Progenitor cell of endocrine pancreas (in vitro differentiated cells): ENCODE results near the gene NHERF1. TPM values are rescaled to one million over a fixed set of nuclear protein-coding genes. Genes with fewer than 3 reads are reported as not detected.

ENCODE experiments used
- DNase-seq: peaks from one replicate; pipeline ENCODE4 v3.0.0; 2021; ENCODE audit warnings: low spot score; ENCODE audit not compliant: unreplicated experiment
- H3K27ac Mint-ChIP-seq: 2 replicates; pipeline ENCODE4 v1.8.0; 2021; ENCODE audit warnings: mild to moderate bottlenecking, moderate library complexity, mixed read lengths
- H3K27me3 Mint-ChIP-seq: 2 replicates; pipeline ENCODE4 v1.8.0; 2021; ENCODE audit warnings: mixed read lengths
- H3K36me3 Mint-ChIP-seq: 2 replicates; pipeline ENCODE4 v1.8.0; 2022; ENCODE audit warnings: mixed read lengths; ENCODE audit not compliant: insufficient read depth
- H3K4me1 Mint-ChIP-seq: 2 replicates; pipeline ENCODE4 v1.8.0; 2021; ENCODE audit warnings: low read depth, mixed read lengths
- H3K4me3 Mint-ChIP-seq: 2 replicates; pipeline ENCODE4 v1.8.0; 2021; ENCODE audit warnings: low read depth, mild to moderate bottlenecking, moderate library complexity, mixed read lengths
- H3K9me3 Mint-ChIP-seq: 2 replicates; pipeline ENCODE4 v1.8.0; 2021; ENCODE audit warnings: low read depth, mixed read lengths
- total RNA-seq: library from RNA; stranded (reverse); gene quantifications from 2 replicates; pipeline ENCODE4 v1.2.1, GENCODE V29; 2021
- TF ChIP-seq, protein P1 (sequence below): fragments of 200-600 bp; sonication (generic); IDR thresholded peaks from one replicate; pipeline ENCODE4 v1.5.0; 2021; ENCODE audit warnings: antibody characterized with exemption, mild to moderate bottlenecking; ENCODE audit not compliant: unreplicated experiment

NHERF1 gene
- total RNA-seq, 1 donor from 2014 or later = 143 TPM

DNA sequence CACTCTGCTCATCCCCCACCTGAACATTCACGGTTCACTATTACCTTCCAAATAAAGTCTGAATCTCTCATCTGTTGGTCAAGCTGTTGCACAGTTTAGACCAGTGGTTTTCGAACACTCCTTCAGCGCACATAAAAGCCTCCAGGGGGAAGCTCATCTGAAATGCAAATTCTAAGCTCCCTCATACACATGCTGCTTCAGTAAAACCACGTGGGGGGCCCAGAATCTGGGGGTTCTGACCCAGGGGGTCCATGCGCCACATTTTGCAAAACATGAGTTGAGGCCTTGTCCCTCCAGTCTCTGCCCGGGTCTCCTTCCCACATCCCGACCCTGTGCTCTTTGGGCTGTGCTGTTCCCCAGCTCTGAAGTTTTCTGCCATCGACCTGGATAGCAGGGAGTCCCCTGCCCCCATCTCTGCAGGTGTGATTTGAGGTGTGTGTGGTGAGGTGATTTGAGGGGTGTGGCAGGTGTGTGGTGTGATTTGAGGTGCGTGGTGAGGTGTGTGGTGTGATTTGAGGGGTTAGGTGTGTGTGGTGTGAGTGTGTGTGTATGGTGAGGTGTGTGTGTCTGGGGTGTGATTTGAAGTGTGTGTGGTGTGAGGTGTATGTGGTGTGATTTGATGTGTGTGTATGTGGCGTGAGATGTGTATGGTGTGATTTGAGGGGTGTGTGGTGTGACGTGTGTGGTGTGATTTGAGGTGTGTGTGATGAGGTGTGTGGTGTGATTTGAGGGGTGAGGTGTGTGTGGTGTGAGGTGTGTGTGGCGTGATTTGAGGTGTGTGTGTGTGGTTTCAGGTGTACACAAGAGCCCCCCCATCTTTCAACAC lies 16.2 kb upstream of the NHERF1 start:
- H3K36me3 Mint-ChIP-seq = no peaks in the 10 kb centered on the region
- H3K4me3 Mint-ChIP-seq = no peak overlapping the region
- DNase-seq = no peak
- no peaks in the 10 kb centered on the region for H3K9me3 Mint-ChIP-seq
- TF ChIP-seq, protein P1, sequence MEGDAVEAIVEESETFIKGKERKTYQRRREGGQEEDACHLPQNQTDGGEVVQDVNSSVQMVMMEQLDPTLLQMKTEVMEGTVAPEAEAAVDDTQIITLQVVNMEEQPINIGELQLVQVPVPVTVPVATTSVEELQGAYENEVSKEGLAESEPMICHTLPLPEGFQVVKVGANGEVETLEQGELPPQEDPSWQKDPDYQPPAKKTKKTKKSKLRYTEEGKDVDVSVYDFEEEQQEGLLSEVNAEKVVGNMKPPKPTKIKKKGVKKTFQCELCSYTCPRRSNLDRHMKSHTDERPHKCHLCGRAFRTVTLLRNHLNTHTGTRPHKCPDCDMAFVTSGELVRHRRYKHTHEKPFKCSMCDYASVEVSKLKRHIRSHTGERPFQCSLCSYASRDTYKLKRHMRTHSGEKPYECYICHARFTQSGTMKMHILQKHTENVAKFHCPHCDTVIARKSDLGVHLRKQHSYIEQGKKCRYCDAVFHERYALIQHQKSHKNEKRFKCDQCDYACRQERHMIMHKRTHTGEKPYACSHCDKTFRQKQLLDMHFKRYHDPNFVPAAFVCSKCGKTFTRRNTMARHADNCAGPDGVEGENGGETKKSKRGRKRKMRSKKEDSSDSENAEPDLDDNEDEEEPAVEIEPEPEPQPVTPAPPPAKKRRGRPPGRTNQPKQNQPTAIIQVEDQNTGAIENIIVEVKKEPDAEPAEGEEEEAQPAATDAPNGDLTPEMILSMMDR = no peak
- H3K27ac Mint-ChIP-seq = no peak overlapping the region
- peaks cover 7% of the 10 kb centered on the region for H3K27me3 Mint-ChIP-seq
- peaks cover 5% of the 10 kb centered on the region for H3K4me1 Mint-ChIP-seq

DNA sequence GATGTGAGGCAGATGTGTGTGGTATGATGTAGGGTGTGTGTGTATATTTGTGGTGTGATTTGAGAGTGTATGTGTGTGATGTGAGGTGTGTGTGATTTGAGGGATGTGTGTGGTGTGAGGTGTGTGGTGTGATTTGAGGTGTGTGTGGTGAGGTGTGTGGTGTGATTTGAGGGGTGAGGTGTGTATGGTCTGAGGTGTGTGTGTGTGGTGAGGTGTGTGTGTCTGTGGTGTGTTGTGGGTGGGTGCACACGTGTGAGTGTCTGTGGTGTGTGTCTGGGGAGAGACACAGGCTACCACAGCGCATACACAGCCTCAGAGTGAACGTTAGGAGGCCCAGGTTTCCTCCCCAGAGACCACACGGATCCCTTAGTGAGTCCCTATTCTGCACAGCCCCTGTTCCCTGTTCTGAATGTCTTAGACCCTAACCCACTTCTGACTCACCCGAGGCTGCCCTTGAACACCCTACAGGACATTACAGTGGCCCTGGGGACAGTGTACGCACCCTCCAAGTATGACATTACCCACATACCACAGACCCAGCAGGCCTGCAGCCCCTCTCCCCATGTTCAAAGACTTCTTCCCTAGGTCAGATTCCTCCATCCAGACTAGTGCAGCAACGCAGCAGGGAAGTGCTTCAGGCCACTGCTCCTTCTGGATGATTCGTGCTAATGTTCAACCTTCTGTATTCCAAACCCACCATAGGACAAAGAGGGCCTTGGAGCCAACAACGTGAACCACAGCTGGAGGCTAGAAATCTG lies 14.9 kb upstream of the NHERF1 start:
- no peaks in the 10 kb centered on the region for H3K9me3 Mint-ChIP-seq
- H3K27me3 Mint-ChIP-seq = peaks cover 7% of the 10 kb centered on the region
- H3K36me3 Mint-ChIP-seq = no peaks in the 10 kb centered on the region
- DNase-seq = no peak
- no peak overlapping the region for H3K27ac Mint-ChIP-seq
- H3K4me1 Mint-ChIP-seq = peaks cover 14% of the 10 kb centered on the region
- no peak overlapping the region for H3K4me3 Mint-ChIP-seq
- TF ChIP-seq, protein P1 = no peak

DNA sequence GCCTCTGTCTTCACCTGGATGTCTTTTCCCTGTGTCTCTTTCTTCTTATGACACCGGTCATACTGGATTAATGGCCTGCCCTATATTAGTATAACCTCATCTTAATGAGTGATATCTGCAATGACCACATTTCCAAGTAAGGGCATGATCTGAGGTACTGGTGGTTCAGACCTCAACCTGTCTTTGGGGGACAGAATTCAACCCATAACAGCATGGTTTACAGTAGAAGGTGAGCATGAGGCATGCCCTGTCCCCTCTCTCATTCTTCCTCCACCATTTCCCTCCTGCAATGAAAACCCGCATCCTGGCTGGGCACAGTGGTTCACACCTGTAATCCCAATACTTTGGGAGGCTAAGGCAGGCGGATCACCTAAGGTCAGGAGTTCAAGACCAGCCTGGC lies 14.2 kb upstream of the NHERF1 start:
- no peaks in the 10 kb centered on the region for H3K36me3 Mint-ChIP-seq
- H3K4me1 Mint-ChIP-seq = peaks cover 17% of the 10 kb centered on the region
- DNase-seq = no peak
- H3K4me3 Mint-ChIP-seq = no peak overlapping the region
- peaks cover 10% of the 10 kb centered on the region for H3K27me3 Mint-ChIP-seq
- H3K9me3 Mint-ChIP-seq = no peaks in the 10 kb centered on the region
- H3K27ac Mint-ChIP-seq = no peak overlapping the region
- TF ChIP-seq, protein P1 = no peak

DNA sequence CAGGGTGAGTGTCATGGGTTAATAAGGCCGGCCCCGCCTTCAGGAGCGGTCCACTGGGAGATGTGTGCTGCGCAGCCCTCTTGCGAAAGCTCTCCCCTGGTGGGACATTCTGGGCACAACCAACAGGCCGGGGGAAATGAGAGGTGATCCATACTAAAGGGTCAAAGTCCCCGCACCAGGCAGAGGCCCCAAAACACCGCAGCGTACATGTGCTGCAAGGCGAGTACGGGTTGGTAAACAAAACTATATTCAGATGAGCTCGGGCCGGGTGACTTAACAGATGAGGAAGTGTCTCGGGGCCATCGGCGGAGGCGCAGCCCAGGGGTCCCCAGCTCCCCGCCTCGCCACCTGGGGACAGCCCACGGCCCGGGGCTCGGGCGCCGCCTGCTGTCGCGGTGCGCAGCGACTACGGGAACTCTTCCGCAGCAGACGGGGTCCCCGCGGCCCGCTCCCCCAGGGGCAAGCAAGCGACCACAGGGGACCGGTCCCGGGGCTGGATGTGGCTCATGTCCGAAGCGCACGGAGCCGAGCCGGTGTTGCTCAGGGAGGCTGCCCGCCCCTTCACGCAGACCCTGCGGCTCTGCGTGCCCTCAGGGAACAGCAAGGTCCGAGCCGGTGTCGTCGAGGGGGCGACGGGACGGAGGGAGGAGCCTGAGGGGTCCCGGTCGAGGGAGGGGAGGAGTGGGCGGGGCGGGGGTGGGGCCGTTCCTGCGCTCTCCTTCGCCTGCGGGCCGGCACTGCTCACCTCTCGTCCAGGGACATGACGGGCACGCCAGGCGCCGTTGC lies 11.7 kb upstream of the NHERF1 start, which contains the start of gene RAB37:
Gene RAB37, plus strand, starts transcription at position 744 of the 786 bp plus-strand sequence. Its CDS starts 17 bp downstream, at position 761.
- Mint-ChIP-seq H3K36me3 (no peaks in the 10 kb centered on the region), H3K9me3 (no peaks in the 10 kb centered on the region)
- DNase-seq = peak; percentile 56

More for the DNA sequence above, 11.7 kb upstream of the NHERF1 start, which contains the start of gene RAB37:
- TF ChIP-seq, protein P1 = peak; percentile 46
- H3K4me3 Mint-ChIP-seq = peak within 1 kb of the TSS; percentile 64
- H3K27me3 Mint-ChIP-seq = peaks cover 7% of the 10 kb centered on the region
- peak within 1 kb of the TSS; percentile 81 for H3K27ac Mint-ChIP-seq
- H3K4me1 Mint-ChIP-seq = peaks cover 17% of the 10 kb centered on the region
